ENCODE measurements around the gene CRCP.
"Not testable (repeated sequence)": the region's sequence is repeated elsewhere in the genome, so short reads cannot be mapped to it uniquely, and the experiment has no call there.

Gene CRCP

DNA sequence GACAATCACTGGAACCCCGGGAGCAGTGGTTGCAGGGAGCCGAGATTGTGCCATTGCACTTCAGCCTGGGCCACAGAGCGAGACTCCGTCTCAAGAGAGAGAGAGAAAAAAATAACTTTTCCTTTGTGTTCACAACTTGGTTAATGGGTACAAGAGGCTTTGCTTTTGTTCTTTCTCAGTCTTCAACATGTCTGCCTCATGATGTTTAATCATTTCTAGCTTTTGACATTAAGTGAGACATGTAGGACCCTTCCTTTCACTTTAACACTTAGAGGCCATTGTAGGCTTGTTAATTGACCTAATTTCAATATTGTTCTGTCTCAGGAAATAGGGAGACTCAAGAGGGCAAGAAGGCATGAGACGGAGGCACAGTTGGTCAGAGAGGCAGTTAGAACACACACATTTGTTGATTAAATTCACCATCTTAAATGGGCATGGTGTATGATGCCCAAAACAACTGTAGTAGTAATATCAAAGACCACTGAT lies 9.3 kb upstream of the CRCP start:
- no peak for DNase-seq (ENCODE audit: low read depth in 1 of 2, low spot score in 1 of 2)
- H3K27ac ChIP-seq (replicated peaks) = no peak overlapping the region
- no peaks in the 10 kb centered on the region for H3K27me3 ChIP-seq (ENCODE audit: insufficient read depth, poor library complexity, severe bottlenecking)
- TF ChIP-seq SPI1 (IDR thresholded peaks at IDR 0.05; ENCODE audit: borderline replicate concordance, low read depth) = no peak
- TF ChIP-seq, protein P1, sequence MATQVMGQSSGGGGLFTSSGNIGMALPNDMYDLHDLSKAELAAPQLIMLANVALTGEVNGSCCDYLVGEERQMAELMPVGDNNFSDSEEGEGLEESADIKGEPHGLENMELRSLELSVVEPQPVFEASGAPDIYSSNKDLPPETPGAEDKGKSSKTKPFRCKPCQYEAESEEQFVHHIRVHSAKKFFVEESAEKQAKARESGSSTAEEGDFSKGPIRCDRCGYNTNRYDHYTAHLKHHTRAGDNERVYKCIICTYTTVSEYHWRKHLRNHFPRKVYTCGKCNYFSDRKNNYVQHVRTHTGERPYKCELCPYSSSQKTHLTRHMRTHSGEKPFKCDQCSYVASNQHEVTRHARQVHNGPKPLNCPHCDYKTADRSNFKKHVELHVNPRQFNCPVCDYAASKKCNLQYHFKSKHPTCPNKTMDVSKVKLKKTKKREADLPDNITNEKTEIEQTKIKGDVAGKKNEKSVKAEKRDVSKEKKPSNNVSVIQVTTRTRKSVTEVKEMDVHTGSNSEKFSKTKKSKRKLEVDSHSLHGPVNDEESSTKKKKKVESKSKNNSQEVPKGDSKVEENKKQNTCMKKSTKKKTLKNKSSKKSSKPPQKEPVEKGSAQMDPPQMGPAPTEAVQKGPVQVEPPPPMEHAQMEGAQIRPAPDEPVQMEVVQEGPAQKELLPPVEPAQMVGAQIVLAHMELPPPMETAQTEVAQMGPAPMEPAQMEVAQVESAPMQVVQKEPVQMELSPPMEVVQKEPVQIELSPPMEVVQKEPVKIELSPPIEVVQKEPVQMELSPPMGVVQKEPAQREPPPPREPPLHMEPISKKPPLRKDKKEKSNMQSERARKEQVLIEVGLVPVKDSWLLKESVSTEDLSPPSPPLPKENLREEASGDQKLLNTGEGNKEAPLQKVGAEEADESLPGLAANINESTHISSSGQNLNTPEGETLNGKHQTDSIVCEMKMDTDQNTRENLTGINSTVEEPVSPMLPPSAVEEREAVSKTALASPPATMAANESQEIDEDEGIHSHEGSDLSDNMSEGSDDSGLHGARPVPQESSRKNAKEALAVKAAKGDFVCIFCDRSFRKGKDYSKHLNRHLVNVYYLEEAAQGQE (IDR thresholded peaks at IDR 0.05; ENCODE audit: insufficient replicate concordance, low read depth) = no peak
- TF ChIP-seq, protein P2, sequence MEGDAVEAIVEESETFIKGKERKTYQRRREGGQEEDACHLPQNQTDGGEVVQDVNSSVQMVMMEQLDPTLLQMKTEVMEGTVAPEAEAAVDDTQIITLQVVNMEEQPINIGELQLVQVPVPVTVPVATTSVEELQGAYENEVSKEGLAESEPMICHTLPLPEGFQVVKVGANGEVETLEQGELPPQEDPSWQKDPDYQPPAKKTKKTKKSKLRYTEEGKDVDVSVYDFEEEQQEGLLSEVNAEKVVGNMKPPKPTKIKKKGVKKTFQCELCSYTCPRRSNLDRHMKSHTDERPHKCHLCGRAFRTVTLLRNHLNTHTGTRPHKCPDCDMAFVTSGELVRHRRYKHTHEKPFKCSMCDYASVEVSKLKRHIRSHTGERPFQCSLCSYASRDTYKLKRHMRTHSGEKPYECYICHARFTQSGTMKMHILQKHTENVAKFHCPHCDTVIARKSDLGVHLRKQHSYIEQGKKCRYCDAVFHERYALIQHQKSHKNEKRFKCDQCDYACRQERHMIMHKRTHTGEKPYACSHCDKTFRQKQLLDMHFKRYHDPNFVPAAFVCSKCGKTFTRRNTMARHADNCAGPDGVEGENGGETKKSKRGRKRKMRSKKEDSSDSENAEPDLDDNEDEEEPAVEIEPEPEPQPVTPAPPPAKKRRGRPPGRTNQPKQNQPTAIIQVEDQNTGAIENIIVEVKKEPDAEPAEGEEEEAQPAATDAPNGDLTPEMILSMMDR (IDR thresholded peaks at IDR 0.05; ENCODE audit: insufficient read depth, low read length) = no peak
- TF ChIP-seq POLR2AphosphoS5 (IDR thresholded peaks at IDR 0.05; ENCODE audit: low read depth) = no peak
- no peak for TF ChIP-seq GABPA (IDR thresholded peaks at IDR 0.05; ENCODE audit: low read depth)
- no peak overlapping the region for H3K4me3 ChIP-seq (replicated peaks; ENCODE audit: insufficient read depth, low read length)

DNA sequence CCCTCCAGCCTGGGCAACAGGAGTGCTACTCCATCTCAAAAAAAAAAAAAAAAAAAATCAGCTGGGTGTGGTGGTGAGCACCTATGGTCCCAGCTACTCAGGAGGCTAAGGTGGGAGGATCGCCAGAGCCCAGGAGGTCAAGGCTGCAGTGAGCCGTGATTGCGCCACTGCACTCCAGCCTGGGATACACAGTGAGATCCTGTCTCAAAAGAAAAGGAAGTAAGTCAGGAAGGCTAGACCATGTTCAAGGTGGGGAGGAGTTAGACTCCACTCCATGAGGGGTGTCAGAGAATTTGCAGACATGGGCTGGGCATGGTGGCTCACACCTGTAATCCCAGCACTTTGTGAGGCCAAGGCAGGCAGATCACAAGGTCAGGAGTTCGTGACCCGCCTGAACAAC lies 6.2 kb upstream of the CRCP start:
- DNase-seq (ENCODE audit: low read depth in 1 of 2, low spot score in 1 of 2); H3K27me3 ChIP-seq (ENCODE audit: insufficient read depth, poor library complexity, severe bottlenecking); H3K27ac ChIP-seq (replicated peaks); H3K4me3 ChIP-seq (replicated peaks; ENCODE audit: insufficient read depth, low read length): not testable (repeated sequence)

DNA sequence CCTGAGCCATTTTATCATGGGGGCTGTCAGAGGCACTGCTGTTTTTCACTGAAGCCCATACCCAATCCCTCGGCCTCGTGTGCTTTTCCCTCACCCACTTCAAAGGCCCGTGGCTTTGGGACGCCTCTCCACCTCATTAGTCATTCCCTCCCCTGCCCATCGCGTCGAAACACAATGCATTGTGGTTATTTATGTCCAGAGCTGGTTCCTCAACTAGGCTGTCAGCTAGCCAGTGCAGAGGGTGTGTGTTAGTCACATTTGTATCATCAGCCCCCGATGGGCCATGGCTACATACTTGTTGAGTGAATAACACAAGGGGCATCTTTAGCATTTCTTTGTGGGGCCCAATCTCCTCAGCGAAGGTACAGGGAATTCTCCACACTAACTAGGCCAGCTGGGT lies 3.8 kb upstream of the CRCP start:
- TF ChIP-seq GABPA (IDR thresholded peaks at IDR 0.05; ENCODE audit: low read depth) (no peak), POLR2AphosphoS5 (IDR thresholded peaks at IDR 0.05; ENCODE audit: low read depth) (no peak), SPI1 (IDR thresholded peaks at IDR 0.05; ENCODE audit: borderline replicate concordance, low read depth) (no peak)
- TF ChIP-seq, protein P1 (IDR thresholded peaks at IDR 0.05; ENCODE audit: insufficient replicate concordance, low read depth) = no peak
- TF ChIP-seq, protein P2 (IDR thresholded peaks at IDR 0.05; ENCODE audit: insufficient read depth, low read length) = no peak
- no peak for DNase-seq (ENCODE audit: low read depth in 1 of 2, low spot score in 1 of 2)
- Histone ChIP-seq H3K27me3 (ENCODE audit: insufficient read depth, poor library complexity, severe bottlenecking) (no peaks in the 10 kb centered on the region), H3K4me3 (replicated peaks; ENCODE audit: insufficient read depth, low read length) (no peak overlapping the region), H3K27ac (replicated peaks) (no peak overlapping the region)

DNA sequence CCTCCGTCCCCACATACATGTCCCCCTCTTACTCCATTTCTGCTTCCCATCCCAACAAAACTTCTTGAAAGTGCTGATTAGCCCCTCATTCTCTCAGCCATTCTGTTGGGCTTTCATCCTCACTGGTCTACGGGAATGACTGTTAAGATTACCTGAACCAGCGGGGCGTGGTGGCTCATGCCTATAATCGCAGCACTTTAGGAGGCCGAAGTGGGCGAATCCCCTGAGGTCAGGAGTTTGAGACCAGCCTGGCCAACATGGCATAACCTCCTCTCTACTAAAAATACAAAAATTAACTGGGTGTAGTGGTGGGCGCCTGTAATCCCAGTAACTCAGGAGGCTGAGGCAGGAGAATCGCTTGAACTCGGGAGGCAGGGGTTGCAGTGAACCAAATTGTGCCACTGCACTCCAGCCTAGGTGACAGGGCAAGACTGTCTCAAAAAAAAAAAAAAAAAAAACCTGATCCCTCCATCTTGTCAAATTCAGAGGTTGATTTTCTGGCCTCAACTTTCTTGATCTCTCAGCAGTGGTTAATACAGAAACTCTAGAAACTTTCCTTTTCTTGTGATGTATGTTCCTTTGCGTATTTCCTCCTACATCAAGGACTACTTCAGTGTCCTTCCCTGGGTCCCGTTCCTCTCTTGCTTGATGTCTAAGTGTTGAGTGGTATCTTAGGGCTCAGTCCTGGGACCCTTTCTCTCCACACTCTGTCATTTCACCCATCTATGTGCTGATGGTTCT lies 2.2 kb downstream of the CRCP start:
- H3K27me3 ChIP-seq (ENCODE audit: insufficient read depth, poor library complexity, severe bottlenecking); H3K4me3 ChIP-seq (replicated peaks; ENCODE audit: insufficient read depth, low read length); H3K27ac ChIP-seq (replicated peaks); DNase-seq (ENCODE audit: low read depth in 1 of 2, low spot score in 1 of 2): not testable (repeated sequence)

DNA sequence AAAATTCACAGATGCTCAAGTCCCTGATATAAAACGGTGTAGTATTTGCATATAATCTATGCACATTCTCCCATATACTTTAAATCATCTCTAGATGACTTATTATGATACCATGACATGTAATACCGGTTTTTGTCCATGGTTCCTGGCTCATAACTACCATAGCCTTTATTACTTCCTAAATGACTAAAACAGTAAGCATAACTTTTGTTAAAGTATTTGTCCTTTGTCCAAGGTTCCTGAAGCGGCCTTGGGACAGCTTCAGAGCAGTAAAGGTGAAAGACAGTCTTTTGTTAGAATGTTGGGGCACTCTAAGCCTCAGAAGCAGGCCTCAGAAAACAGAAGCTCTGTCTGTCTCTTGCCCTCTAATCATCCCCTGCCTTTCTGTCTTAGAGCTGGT lies 4.0 kb downstream of the CRCP start:
- no peak overlapping the region for H3K27ac ChIP-seq (replicated peaks)
- no peak for DNase-seq (ENCODE audit: low read depth in 1 of 2, low spot score in 1 of 2)
- no peak overlapping the region for H3K4me3 ChIP-seq (replicated peaks; ENCODE audit: insufficient read depth, low read length)
- H3K27me3 ChIP-seq (ENCODE audit: insufficient read depth, poor library complexity, severe bottlenecking) = no peaks in the 10 kb centered on the region
- TF ChIP-seq, protein P1 (IDR thresholded peaks at IDR 0.05; ENCODE audit: insufficient replicate concordance, low read depth) = no peak
- TF ChIP-seq POLR2AphosphoS5 (IDR thresholded peaks at IDR 0.05; ENCODE audit: low read depth) (no peak), SPI1 (IDR thresholded peaks at IDR 0.05; ENCODE audit: borderline replicate concordance, low read depth) (no peak), GABPA (IDR thresholded peaks at IDR 0.05; ENCODE audit: low read depth) (no peak)
- TF ChIP-seq, protein P2 (IDR thresholded peaks at IDR 0.05; ENCODE audit: insufficient read depth, low read length) = no peak
